Ascending aorta (tissue), 2 donors: ENCODE data around the gene TADA1. TPM values are rescaled to one million over a fixed set of nuclear protein-coding genes. Genes with fewer than 3 reads are reported as not detected.
"Not testable (repeated sequence)": the region's sequence is repeated elsewhere in the genome, so short reads cannot be mapped to it uniquely, and the experiment has no call there.

ENCODE experiments used
- DNase-seq, 2 donors: peaks; one replicate each; pipeline ENCODE4 v3.0.0-alpha.2; 2019; ENCODE audit warnings: low spot score in 2 of 2
- H3K27ac ChIP-seq, 2 donors: fragments of 200-600 bp; sonication (generic); one replicate each; pipeline ENCODE4 v1.5.1; 2016 to 2017; ENCODE audit warnings: mild to moderate bottlenecking in 1 of 2
- H3K27me3 ChIP-seq: fragments of 200-600 bp; sonication (generic); one replicate; pipeline ENCODE4 v1.5.1; 2017
- H3K36me3 ChIP-seq, 2 donors: fragments of 200-600 bp; sonication (generic); one replicate each; pipeline ENCODE4 v1.5.1; 2016
- H3K4me1 ChIP-seq, 2 donors: fragments of 200-600 bp; sonication (generic); one replicate each; pipeline ENCODE4 v1.5.1; 2016 to 2017; ENCODE audit warnings: mild to moderate bottlenecking in 1 of 2
- H3K4me3 ChIP-seq, 2 donors: fragments of 200-600 bp; sonication (generic); one replicate each; pipeline ENCODE4 v1.5.1; 2016 to 2017; ENCODE audit warnings: mild to moderate bottlenecking in 1 of 2
- H3K9me3 ChIP-seq, 2 donors: fragments of 200-600 bp; sonication (generic); one replicate each; pipeline ENCODE4 v1.5.1; 2016
- intact Hi-C: fragments of 100-400 bp; cut with DNase I; formaldehyde crosslinking; loops from one replicate; pipeline ENCODE4 v1.15.1; 2023
- total RNA-seq: library from RNA; depleted of rRNA; stranded (reverse); fragments of >200 nt; gene quantifications from one replicate; pipeline ENCODE4 v1.1.0, GENCODE V29; 2016
- TF ChIP-seq, protein P1 (sequence below), 3 experiments: fragments of 200-600 bp in 2 of 3; fragments of 450-650 bp in 1 of 3; sonication (generic) in 2 of 3; IDR thresholded peaks; one replicate each; pipeline ENCODE4 v1.5.1; 2016 to 2019; ENCODE audit warnings: antibody characterized with exemption in 3 of 3, mild to moderate bottlenecking in 1 of 3, moderate library complexity in 1 of 3

TADA1 gene
- total RNA-seq, 1 donor from 2014 or later = 12.8 TPM

DNA sequence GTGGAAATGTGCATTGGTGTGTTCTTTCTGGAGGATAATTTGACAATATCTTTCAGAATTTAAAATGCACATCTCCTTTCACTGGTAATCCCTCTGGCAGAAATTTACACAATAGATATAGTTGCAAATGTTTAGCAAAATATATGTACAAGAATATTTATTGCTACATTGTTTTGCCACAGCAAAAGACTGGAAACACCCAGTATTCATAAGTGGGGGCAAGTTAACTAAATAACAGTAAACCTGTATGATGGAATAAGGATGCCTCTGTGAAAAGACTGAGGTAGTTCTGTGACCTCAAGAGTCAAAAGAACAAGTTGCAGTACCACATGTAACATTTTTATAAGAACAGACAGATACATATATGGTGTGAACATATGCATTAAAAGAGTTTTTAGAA lies 13.7 kb upstream of the TADA1 start:
- H3K36me3 ChIP-seq = no peaks in the 10 kb centered on the region
- intact Hi-C loops = no loop called here
- no peak overlapping the region for H3K27ac ChIP-seq
- TF ChIP-seq, protein P1, sequence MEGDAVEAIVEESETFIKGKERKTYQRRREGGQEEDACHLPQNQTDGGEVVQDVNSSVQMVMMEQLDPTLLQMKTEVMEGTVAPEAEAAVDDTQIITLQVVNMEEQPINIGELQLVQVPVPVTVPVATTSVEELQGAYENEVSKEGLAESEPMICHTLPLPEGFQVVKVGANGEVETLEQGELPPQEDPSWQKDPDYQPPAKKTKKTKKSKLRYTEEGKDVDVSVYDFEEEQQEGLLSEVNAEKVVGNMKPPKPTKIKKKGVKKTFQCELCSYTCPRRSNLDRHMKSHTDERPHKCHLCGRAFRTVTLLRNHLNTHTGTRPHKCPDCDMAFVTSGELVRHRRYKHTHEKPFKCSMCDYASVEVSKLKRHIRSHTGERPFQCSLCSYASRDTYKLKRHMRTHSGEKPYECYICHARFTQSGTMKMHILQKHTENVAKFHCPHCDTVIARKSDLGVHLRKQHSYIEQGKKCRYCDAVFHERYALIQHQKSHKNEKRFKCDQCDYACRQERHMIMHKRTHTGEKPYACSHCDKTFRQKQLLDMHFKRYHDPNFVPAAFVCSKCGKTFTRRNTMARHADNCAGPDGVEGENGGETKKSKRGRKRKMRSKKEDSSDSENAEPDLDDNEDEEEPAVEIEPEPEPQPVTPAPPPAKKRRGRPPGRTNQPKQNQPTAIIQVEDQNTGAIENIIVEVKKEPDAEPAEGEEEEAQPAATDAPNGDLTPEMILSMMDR (IDR thresholded peaks at IDR 0.05) = no peak
- no peaks in the 10 kb centered on the region for H3K4me1 ChIP-seq
- DNase-seq = no peak
- H3K9me3 ChIP-seq = no peaks in the 10 kb centered on the region
- H3K27me3 ChIP-seq = peaks cover under 1% of the 10 kb centered on the region
- H3K4me3 ChIP-seq = no peak overlapping the region

DNA sequence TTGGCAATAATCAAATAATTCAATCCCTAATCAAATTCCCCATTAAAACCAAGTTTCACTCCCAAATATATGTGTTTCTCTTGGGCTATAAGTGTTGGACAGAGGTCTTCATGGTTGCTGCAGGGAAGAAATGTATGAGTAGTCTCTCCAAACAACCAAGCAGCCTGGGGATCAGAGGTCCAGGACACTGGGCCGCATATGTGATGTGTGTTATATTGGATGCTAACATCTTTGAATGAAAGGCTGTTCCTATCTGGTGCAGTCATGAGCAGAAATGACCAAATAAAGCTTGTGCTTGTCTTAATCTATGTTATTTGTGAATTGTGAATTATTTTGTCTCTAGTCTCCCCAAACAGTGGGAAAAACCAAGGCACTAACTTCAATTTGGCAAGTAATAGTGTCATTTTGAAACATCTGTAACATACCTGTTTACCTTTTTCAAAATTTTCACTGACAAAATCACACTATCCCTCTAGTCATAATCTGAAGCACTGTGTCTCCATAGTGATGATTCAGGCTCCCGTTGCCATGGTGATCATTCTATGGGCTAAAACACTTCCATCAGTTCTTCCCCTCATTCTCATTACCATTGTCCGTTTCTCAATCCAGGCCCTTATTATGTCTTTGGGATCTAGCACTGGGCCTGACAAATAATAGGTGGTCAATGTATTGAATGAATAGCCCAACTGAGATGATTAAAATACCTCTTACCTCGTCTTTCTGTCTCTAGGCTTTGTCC lies 12.5 kb upstream of the TADA1 start:
- no peaks in the 10 kb centered on the region for H3K9me3 ChIP-seq
- H3K4me3 ChIP-seq = no peak overlapping the region
- H3K27ac ChIP-seq = no peak overlapping the region
- intact Hi-C loops = no loop called here
- peaks cover 3% of the 10 kb centered on the region for H3K27me3 ChIP-seq
- DNase-seq = no peak
- H3K4me1 ChIP-seq = peaks cover 0 to 3% of the 10 kb centered on the region in 2 donors
- TF ChIP-seq, protein P1 (IDR thresholded peaks at IDR 0.05) = no peak
- H3K36me3 ChIP-seq = no peaks in the 10 kb centered on the region

DNA sequence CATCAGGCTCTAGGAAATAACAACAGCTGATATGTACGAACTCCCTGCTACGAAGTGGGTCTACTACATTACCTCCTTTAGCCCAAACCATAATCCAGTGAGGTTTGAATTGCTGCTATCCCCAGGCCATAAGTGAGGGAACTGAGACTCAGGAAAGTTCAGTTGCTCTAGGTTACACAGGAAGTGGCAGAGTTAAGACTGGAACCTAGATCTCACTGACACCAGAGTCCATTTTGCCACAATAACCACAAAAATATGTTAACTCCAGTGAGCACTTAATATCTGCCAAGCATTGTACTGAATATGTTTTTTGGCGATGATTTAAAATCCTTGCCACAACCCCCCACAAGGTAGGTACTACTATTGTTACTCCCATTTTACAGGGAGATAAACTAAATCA lies 8.9 kb upstream of the TADA1 start:
- TF ChIP-seq, protein P1 (IDR thresholded peaks at IDR 0.05) = no peak
- no peaks in the 10 kb centered on the region for H3K36me3 ChIP-seq

DNA sequence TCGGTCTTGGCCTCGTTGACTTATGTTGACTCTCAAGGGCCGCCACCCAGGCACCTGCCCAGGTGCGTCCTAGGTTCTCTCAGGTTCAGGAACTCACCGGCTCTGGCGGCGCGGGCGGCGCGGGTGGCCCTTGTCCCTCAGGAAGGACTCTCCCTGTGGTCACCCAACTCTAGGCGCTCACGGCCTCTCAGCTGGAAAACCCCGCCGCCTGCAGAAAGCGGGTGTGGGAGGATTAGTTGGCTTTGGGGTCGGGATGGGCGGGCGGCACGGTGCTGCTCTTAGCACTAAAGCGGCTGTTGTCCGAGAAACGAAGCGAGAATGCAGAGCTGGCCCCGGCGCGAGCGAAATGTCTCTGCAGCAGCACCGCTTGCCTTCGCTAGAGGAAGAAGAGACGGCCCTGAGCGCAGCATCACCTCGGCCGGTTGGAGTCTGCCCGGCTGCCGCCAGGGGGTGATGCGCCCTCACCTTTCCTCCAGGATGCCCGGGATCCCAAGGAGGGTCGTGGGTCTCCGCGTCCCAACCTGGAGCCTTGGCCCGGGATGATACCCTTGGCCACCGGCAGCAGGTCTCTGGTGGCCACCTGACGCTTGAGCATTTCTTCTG lies 8.1 kb upstream of the TADA1 start:
- H3K27ac ChIP-seq = no peak overlapping the region
- intact Hi-C loops = no loop called here
- no peak overlapping the region for H3K4me3 ChIP-seq
- DNase-seq = peak in 1 of 2 donors; percentile 67
- no peaks in the 10 kb centered on the region for H3K36me3 ChIP-seq
- H3K4me1 ChIP-seq = peaks cover 0 to 3% of the 10 kb centered on the region in 2 donors
- TF ChIP-seq, protein P1 (IDR thresholded peaks at IDR 0.05) = peak; percentile 49 to 81 (median 69)
- peaks cover 3% of the 10 kb centered on the region for H3K27me3 ChIP-seq
- H3K9me3 ChIP-seq = no peaks in the 10 kb centered on the region

More for the DNA sequence above, 8.9 kb upstream of the TADA1 start:
- intact Hi-C loops = loop anchor here (1.0 kb wide), 1 partner anchor 174 kb away; no protein-coding TSS in a partner anchor
- Histone ChIP-seq H3K27me3 (peaks cover 3% of the 10 kb centered on the region), H3K4me1 (peaks cover 0 to 3% of the 10 kb centered on the region in 2 donors), H3K4me3 (no peak overlapping the region), H3K27ac (no peak overlapping the region), H3K9me3 (no peaks in the 10 kb centered on the region)
- no peak for DNase-seq

DNA sequence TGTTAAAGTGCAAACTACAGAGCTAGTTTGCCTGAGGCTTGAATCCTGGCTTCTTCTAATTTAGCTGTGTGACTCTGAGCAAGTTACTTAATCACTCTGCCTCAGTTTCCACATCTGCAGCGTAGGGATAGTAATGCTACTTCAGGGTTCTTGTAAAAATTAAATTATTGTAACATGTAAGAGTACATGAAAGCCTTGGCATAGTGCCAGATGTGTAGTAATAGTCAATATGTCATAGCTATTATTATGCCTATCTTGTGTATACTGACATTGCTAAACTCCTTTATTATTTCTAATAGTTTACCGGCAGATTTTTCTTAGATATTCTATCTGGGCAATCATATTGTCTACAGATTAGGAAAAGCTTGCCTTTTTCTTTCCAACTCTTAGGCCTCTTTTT lies 6.8 kb upstream of the TADA1 start:
- Histone ChIP-seq H3K36me3 (no peaks in the 10 kb centered on the region), H3K4me1 (peaks cover 0 to 3% of the 10 kb centered on the region in 2 donors), H3K27ac (no peak overlapping the region), H3K27me3 (peaks cover 3% of the 10 kb centered on the region), H3K9me3 (no peaks in the 10 kb centered on the region), H3K4me3 (no peak overlapping the region)
- intact Hi-C loops = no loop called here
- TF ChIP-seq, protein P1 (IDR thresholded peaks at IDR 0.05) = no peak
- no peak for DNase-seq

DNA sequence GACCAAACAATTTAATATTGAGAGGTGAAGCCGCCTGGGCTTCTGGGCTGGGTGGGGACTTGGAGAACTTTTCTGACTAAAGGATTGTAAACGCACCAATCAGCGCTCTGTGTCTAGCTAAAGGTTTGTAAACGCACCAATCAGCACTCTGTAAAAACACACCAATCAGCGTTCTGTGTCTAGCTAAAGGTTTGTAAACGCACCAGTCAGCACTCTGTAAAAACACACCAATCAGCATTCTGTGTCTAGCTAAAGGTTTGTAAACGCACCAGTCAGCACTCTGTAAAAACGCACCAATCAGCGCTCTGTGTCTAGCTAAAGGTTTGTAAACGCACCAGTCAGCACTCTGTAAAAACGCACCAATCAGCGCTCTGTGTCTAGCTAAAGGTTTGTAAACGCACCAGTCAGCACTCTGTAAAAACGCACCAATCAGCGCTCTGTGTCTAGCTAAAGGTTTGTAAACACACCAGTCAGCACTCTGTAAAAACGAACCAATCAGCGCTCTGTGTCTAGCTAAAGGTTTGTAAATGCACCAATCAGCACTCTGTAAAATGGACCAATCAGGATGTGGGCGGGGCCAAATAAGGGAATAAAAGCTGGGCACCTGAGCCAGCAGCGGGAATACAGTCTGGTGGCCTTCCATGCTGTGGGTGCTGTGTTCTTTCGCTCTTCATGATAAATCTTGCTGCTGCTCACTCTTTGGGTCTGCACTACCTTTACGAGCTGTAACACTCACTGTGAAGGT lies 2.3 kb upstream of the TADA1 start:
- H3K4me3 ChIP-seq, DNase-seq, H3K4me1 ChIP-seq, H3K27ac ChIP-seq, intact Hi-C loops, H3K36me3 ChIP-seq, H3K27me3 ChIP-seq, H3K9me3 ChIP-seq: not testable (repeated sequence)
